Fibroblast of the aortic adventitia (primary cell): ENCODE results near the gene ADPRS. TPM values are rescaled to one million over a fixed set of nuclear protein-coding genes. Genes with fewer than 3 reads are reported as not detected.

ENCODE experiments used
- DNase-seq: peaks from one replicate; pipeline ENCODE4 v3.0.0-alpha.2; 2010; ENCODE audit warnings: low read depth
- H3K4me3 ChIP-seq: 2 replicates; pipeline ENCODE4 v1.5.1; 2011; ENCODE audit warnings: low read depth, mild to moderate bottlenecking, control low read depth, low read length, moderate library complexity
- total RNA-seq: library from RNA; depleted of rRNA; stranded (reverse); fragments of >200 nt; gene quantifications from 2 replicates; pipeline ENCODE4 v1.2.3, GENCODE V29; 2012; ENCODE audit warnings: low replicate concordance
- TF ChIP-seq, protein P1 (sequence below): IDR thresholded peaks from 2 replicates; pipeline ENCODE4 v1.5.1; 2011; ENCODE audit warnings: mild to moderate bottlenecking, low read length, control low read depth, inconsistent platforms; ENCODE audit not compliant: insufficient read depth

ADPRS gene
- total RNA-seq, 1 donor = 21.1 TPM

- H3K4me3 ChIP-seq = no peak overlapping the region
- DNase-seq = peak; percentile 39
- TF ChIP-seq, protein P1, sequence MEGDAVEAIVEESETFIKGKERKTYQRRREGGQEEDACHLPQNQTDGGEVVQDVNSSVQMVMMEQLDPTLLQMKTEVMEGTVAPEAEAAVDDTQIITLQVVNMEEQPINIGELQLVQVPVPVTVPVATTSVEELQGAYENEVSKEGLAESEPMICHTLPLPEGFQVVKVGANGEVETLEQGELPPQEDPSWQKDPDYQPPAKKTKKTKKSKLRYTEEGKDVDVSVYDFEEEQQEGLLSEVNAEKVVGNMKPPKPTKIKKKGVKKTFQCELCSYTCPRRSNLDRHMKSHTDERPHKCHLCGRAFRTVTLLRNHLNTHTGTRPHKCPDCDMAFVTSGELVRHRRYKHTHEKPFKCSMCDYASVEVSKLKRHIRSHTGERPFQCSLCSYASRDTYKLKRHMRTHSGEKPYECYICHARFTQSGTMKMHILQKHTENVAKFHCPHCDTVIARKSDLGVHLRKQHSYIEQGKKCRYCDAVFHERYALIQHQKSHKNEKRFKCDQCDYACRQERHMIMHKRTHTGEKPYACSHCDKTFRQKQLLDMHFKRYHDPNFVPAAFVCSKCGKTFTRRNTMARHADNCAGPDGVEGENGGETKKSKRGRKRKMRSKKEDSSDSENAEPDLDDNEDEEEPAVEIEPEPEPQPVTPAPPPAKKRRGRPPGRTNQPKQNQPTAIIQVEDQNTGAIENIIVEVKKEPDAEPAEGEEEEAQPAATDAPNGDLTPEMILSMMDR = no peak
Observed at GRCh38 chr1:36107394-36107793, 18.7 kb downstream of the ADPRS start.

DNA sequence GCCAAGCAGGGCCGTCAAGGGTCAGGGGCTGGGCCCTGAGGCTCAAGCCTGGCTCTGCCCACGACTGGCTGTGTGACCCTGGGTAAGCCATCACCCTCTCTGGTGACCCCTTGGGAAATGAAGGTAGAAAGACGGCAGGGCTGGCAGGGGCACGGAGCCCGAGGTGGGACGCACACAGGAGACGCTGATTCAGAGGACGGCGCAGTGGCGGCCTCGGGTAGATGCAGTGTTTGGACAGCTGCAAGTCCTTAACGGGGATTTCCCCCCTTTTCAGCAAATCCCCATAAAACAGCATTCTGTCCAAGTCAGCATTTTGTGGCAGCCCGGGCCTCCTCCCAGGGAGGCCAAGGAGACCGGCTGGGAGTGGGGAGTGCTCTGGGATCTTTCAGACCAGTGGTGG is 19.6 kb downstream of the ADPRS start:
- DNase-seq = peak; percentile 21

GRCh38 chr1:36109041-36109679 is 20.5 kb downstream of the ADPRS start:
- TF ChIP-seq, protein P1 = no peak
- no peak overlapping the region for H3K4me3 ChIP-seq
- DNase-seq = peak; percentile 55

More for the DNA sequence above, 19.6 kb downstream of the ADPRS start:
- no peak overlapping the region for H3K4me3 ChIP-seq
- TF ChIP-seq, protein P1 = no peak

DNA sequence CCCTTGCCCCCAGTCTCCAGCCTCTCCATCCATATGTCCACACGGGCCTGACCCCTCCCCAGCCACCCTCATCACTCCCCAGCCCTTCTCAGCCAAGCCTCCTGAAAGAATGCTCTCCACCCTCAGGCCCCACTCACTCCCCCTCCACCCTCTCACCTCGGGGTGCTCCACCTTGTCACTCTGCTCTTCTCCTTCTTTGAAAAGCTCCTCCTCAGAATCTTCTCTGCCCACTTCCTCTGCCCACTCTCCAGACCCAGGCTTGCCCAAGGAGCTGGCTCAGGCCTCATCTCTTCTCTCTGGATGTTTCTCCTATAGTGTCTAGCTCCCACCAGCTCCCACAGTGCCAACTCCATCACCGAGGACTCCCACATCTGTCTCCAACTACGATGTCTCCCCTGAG is 22.5 kb downstream of the ADPRS start:
- no peak for DNase-seq
- no peak overlapping the region for H3K4me3 ChIP-seq
- TF ChIP-seq, protein P1 = no peak

GRCh38 chr1:36112823-36113222 is 24.1 kb downstream of the ADPRS start:
- no peak for DNase-seq
- TF ChIP-seq, protein P1 = no peak
- H3K4me3 ChIP-seq = no peak overlapping the region

- TF ChIP-seq, protein P1 = no peak
- no peak for DNase-seq
- H3K4me3 ChIP-seq = no peak overlapping the region
Observed at GRCh38 chr1:36114371-36114770, 25.7 kb downstream of the ADPRS start.

- H3K4me3 ChIP-seq = no peak overlapping the region
- TF ChIP-seq, protein P1 = no peak
- peak; percentile 82 for DNase-seq
Observed at GRCh38 chr1:36115200-36115669, 26.5 kb downstream of the ADPRS start.
